ENCODE results near the gene SPDEF. TPM values are rescaled to one million over a fixed set of nuclear protein-coding genes. Genes with fewer than 3 reads are reported as not detected.

Gene SPDEF
- total RNA-seq, 4 donors from 2014 or later, result 9.0 to 57.3 (median 31.5) TPM

DNA sequence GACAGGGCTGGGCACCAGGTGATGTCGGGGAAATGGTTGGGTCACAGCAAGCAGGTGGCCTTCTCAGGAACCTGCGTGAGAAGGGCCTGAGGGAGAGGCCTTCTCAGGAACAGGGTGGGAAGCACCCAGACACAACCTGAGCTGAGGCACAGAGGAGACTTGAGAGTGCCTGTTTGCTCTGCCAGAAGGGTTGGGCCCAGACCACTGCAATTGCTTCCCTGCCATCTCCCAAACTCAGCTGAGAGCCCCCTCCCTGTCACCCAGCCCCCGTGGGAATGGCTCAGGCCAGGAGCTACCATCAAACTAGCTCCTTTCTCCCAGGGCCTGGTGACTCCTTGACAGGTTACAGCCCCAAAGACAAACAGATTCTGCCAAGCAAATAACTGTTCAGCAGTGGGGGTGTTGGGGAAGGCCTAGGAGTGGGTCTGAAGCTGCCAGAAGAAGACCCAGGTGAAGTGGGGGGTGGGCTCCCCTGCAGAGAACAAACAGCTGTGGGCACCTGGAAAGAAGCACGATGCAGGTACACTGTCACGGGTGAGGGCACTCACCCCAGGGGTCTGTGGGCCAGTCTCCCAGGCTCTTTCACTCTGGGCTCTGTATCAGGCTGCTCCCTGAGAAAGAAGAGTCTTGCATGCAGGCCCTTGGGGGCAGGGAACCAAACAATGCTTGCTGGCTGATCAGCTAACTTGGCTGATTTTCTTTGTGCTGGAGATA, 30.4 kb upstream of the SPDEF start:
- intact Hi-C loops (cut with DNase I; ENCODE audit: low total_unique reads) (no loop called here), in situ Hi-C loops (cut with MboI; ENCODE audit: low pct_ligation_motif_present in 1 of 4, low pct_unique_long_range_greater_than_20kb in 1 of 4, low sequenced_read_pairs in 3 of 4) (no loop called here)
- no peak for TF ChIP-seq EP300 (IDR thresholded peaks at IDR 0.05; ENCODE audit: low read depth)
- TF ChIP-seq POLR2AphosphoS5 (IDR thresholded peaks at IDR 0.05), result no peak
- TF ChIP-seq, protein P1, sequence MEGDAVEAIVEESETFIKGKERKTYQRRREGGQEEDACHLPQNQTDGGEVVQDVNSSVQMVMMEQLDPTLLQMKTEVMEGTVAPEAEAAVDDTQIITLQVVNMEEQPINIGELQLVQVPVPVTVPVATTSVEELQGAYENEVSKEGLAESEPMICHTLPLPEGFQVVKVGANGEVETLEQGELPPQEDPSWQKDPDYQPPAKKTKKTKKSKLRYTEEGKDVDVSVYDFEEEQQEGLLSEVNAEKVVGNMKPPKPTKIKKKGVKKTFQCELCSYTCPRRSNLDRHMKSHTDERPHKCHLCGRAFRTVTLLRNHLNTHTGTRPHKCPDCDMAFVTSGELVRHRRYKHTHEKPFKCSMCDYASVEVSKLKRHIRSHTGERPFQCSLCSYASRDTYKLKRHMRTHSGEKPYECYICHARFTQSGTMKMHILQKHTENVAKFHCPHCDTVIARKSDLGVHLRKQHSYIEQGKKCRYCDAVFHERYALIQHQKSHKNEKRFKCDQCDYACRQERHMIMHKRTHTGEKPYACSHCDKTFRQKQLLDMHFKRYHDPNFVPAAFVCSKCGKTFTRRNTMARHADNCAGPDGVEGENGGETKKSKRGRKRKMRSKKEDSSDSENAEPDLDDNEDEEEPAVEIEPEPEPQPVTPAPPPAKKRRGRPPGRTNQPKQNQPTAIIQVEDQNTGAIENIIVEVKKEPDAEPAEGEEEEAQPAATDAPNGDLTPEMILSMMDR (IDR thresholded peaks at IDR 0.05), result no peak
- 81 to 90% methylated on average over 2 to 5 of the region's 5 CpGs for WGBS, 2 donors (ENCODE audit: low coverage in 1 of 2)
- Histone ChIP-seq H3K27ac (peak overlapping the region in 1 of 4 donors; percentile 24), H3K36me3 (no peaks in the 10 kb centered on the region), H3K9me3 (no peaks in the 10 kb centered on the region), H3K4me3 (no peak overlapping the region), H3K4me1 (peaks cover 0 to 14% (median 0%) of the 10 kb centered on the region in 4 donors), H3K27me3 (no peaks in the 10 kb centered on the region)
- DNase-seq, result no peak

- DNase-seq, result no peak
- WGBS, 2 donors (ENCODE audit: low coverage in 1 of 2), result 17 to 57% methylated on average over 1 to 4 of the region's 4 CpGs
- intact Hi-C loops (cut with DNase I; ENCODE audit: low total_unique reads) (no loop called here), in situ Hi-C loops (cut with MboI; ENCODE audit: low pct_ligation_motif_present in 1 of 4, low pct_unique_long_range_greater_than_20kb in 1 of 4, low sequenced_read_pairs in 3 of 4) (no loop called here)
- Histone ChIP-seq H3K27ac (no peak overlapping the region), H3K27me3 (no peaks in the 10 kb centered on the region), H3K4me3 (no peak overlapping the region), H3K9me3 (no peaks in the 10 kb centered on the region), H3K36me3 (no peaks in the 10 kb centered on the region), H3K4me1 (peaks cover 0 to 14% (median 0%) of the 10 kb centered on the region in 4 donors)
- TF ChIP-seq, protein P1 (IDR thresholded peaks at IDR 0.05), result no peak
- TF ChIP-seq POLR2A (IDR thresholded peaks at IDR 0.05) (no peak), EP300 (IDR thresholded peaks at IDR 0.05; ENCODE audit: low read depth) (no peak), POLR2AphosphoS5 (IDR thresholded peaks at IDR 0.05) (no peak)
Measured at GRCh38 chr6:34585512-34586061, 29.5 kb upstream of the SPDEF start.

GRCh38 chr6:34585108-34585507, 29.0 kb upstream of the SPDEF start:
- H3K36me3 ChIP-seq, result no peaks in the 10 kb centered on the region
- no peak overlapping the region for H3K4me3 ChIP-seq
- 63 to 88% methylated on average over 1 to 2 of the region's 2 CpGs for WGBS, 2 donors (ENCODE audit: low coverage in 1 of 2)
- intact Hi-C loops (cut with DNase I; ENCODE audit: low total_unique reads), result no loop called here
- no peaks in the 10 kb centered on the region for H3K9me3 ChIP-seq
- no peak overlapping the region for H3K27ac ChIP-seq
- H3K27me3 ChIP-seq, result no peaks in the 10 kb centered on the region
- in situ Hi-C loops (cut with MboI; ENCODE audit: low pct_ligation_motif_present in 1 of 4, low pct_unique_long_range_greater_than_20kb in 1 of 4, low sequenced_read_pairs in 3 of 4), result no loop called here
- H3K4me1 ChIP-seq, result peaks cover 0 to 14% (median 0%) of the 10 kb centered on the region in 4 donors
- DNase-seq, result no peak
- TF ChIP-seq POLR2AphosphoS5 (IDR thresholded peaks at IDR 0.05) (no peak), EP300 (IDR thresholded peaks at IDR 0.05; ENCODE audit: low read depth) (no peak), POLR2A (IDR thresholded peaks at IDR 0.05) (no peak)
- TF ChIP-seq, protein P1 (IDR thresholded peaks at IDR 0.05), result no peak

DNA sequence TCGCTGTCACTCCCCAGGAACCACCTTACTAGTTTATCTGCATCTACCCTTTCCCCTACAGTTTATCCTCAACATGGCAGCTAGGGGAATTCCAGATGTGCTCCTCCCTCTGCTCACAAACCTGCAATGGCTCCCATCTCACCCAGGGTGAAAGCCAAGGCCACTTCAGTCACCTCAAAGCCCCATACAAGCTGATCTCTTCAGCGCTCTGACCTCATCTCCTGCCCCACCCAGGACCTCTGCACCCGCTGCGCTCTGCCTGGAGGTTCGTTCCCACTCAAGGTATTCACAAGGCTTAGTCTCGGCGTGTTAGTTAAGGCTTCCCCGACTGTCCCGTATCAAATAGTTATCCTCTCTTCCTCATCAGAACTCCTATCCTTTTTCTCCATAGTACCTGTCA, 28.6 kb upstream of the SPDEF start:
- DNase-seq, result no peak
- in situ Hi-C loops (cut with MboI; ENCODE audit: low pct_ligation_motif_present in 1 of 4, low pct_unique_long_range_greater_than_20kb in 1 of 4, low sequenced_read_pairs in 3 of 4), result no loop called here
- 87 to 96% methylated on average over 5 to 9 of the region's 9 CpGs for WGBS, 2 donors (ENCODE audit: low coverage in 1 of 2)

More for the DNA sequence above, 28.6 kb upstream of the SPDEF start:
- Histone ChIP-seq H3K27me3 (no peaks in the 10 kb centered on the region), H3K4me1 (peaks cover 0 to 14% (median 0%) of the 10 kb centered on the region in 4 donors), H3K9me3 (no peaks in the 10 kb centered on the region), H3K36me3 (no peaks in the 10 kb centered on the region), H3K27ac (no peak overlapping the region), H3K4me3 (no peak overlapping the region)
- intact Hi-C loops (cut with DNase I; ENCODE audit: low total_unique reads), result no loop called here
- TF ChIP-seq POLR2A (IDR thresholded peaks at IDR 0.05) (no peak), EP300 (IDR thresholded peaks at IDR 0.05; ENCODE audit: low read depth) (no peak), POLR2AphosphoS5 (IDR thresholded peaks at IDR 0.05) (no peak)
- TF ChIP-seq, protein P1 (IDR thresholded peaks at IDR 0.05), result no peak
